ENCODE results near the gene PKDCC. TPM values are rescaled to one million over a fixed set of nuclear protein-coding genes. Genes with fewer than 3 reads are reported as not detected.
A peak's percentile ranks its signal among the peaks of the same experiment; 100 is the strongest.
"Not testable (repeated sequence)": the region's sequence is repeated elsewhere in the genome, so short reads cannot be mapped to it uniquely, and the experiment has no call there.

PKDCC gene
- total and polyA plus RNA-seq, 10 donors, result 19.8 to 81.9 (median 44.4) TPM

GRCh38 chr2:42077343-42077742 is 29.5 kb downstream of the PKDCC start:
- Histone ChIP-seq H3K4me3 (no peak overlapping the region), H3K27me3 (replicated peaks in 1 of 7) (peaks cover 0 to 4% (median 0%) of the 10 kb centered on the region in 7 donors), H3K4me1 (peaks cover 0 to 9% (median 0%) of the 10 kb centered on the region in 6 donors), H3K36me3 (no peaks in the 10 kb centered on the region), H3K27ac (no peak overlapping the region), H3K9me3 (no peaks in the 10 kb centered on the region)
- intact Hi-C loops (cut with DNase I; ENCODE audit: low total_unique reads), result no loop called here
- peak; percentile 41 for DNase-seq
- TF ChIP-seq CTCF (IDR thresholded peaks at IDR 0.05 in 8 of 11, conservative IDR thresholded peaks at IDR 0.05 in 3 of 11), result no peak
- TF ChIP-seq POLR2A (IDR thresholded peaks at IDR 0.05), result no peak
- no peak for TF ChIP-seq POLR2AphosphoS5 (IDR thresholded peaks at IDR 0.05)
- WGBS, 5 donors, result 71 to 86% (median 81%) methylated on average over 2 of the region's 2 CpGs

GRCh38 chr2:42079737-42080287 is 32.0 kb downstream of the PKDCC start:
- no peak for DNase-seq
- no peaks in the 10 kb centered on the region for H3K9me3 ChIP-seq
- H3K27me3 ChIP-seq (replicated peaks in 1 of 7), result peaks cover 0 to 4% (median 0%) of the 10 kb centered on the region in 7 donors
- no peak overlapping the region for H3K4me3 ChIP-seq
- H3K36me3 ChIP-seq, result no peaks in the 10 kb centered on the region
- H3K4me1 ChIP-seq, result no peaks in the 10 kb centered on the region
- WGBS, 5 donors, result 73 to 87% (median 78%) methylated on average over 3 of the region's 3 CpGs
- no peak overlapping the region for H3K27ac ChIP-seq
- intact Hi-C loops (cut with DNase I; ENCODE audit: low total_unique reads), result no loop called here
- TF ChIP-seq CTCF (IDR thresholded peaks at IDR 0.05 in 8 of 11, conservative IDR thresholded peaks at IDR 0.05 in 3 of 11), result no peak
- TF ChIP-seq POLR2AphosphoS5 (IDR thresholded peaks at IDR 0.05), result no peak
- TF ChIP-seq POLR2A (IDR thresholded peaks at IDR 0.05), result no peak

GRCh38 chr2:42081151-42081550 is 33.3 kb downstream of the PKDCC start:
- 95 to 98% (median 95%) methylated on average over 4 of the region's 4 CpGs for WGBS, 5 donors
- H3K27ac ChIP-seq; H3K9me3 ChIP-seq; H3K36me3 ChIP-seq; H3K4me3 ChIP-seq; H3K4me1 ChIP-seq; H3K27me3 ChIP-seq (replicated peaks in 1 of 7); intact Hi-C loops (cut with DNase I; ENCODE audit: low total_unique reads): not testable (repeated sequence)
- peak; percentile 28 for DNase-seq

- TF ChIP-seq CTCF (IDR thresholded peaks at IDR 0.05 in 8 of 11, conservative IDR thresholded peaks at IDR 0.05 in 3 of 11) (no peak), POLR2AphosphoS5 (IDR thresholded peaks at IDR 0.05) (no peak), POLR2A (IDR thresholded peaks at IDR 0.05) (no peak)
- no peak for DNase-seq
- 89 to 94% (median 91%) methylated on average over 2 of the region's 2 CpGs for WGBS, 5 donors
These were observed 34.2 kb downstream of the PKDCC start for GRCh38 chr2:42082016-42082415.

More at GRCh38 chr2:42082016-42082415, 34.2 kb downstream of the PKDCC start:
- peaks cover 0 to 10% (median 4%) of the 10 kb centered on the region in 6 donors for H3K4me1 ChIP-seq
- H3K27me3 ChIP-seq (replicated peaks in 1 of 7), result peaks cover 0 to 4% (median 0%) of the 10 kb centered on the region in 7 donors
- H3K27ac ChIP-seq, result no peak overlapping the region
- intact Hi-C loops (cut with DNase I; ENCODE audit: low total_unique reads), result no loop called here
- no peaks in the 10 kb centered on the region for H3K36me3 ChIP-seq
- no peaks in the 10 kb centered on the region for H3K9me3 ChIP-seq
- H3K4me3 ChIP-seq, result no peak overlapping the region
